ENCODE data around the gene PSMB7. TPM values are rescaled to one million over a fixed set of nuclear protein-coding genes. Genes with fewer than 3 reads are reported as not detected.

The PSMB7 gene
- total RNA-seq, 2 experiments from 2014 or later: 114 to 119 TPM

GRCh38 chr9:124350494-124351263 lies 64.6 kb downstream of the PSMB7 start:
- peaks cover 3% of the 10 kb centered on the region for H3K4me1 Mint-ChIP-seq (ENCODE audit: low read depth)
- H3K36me3 Mint-ChIP-seq (ENCODE audit: low read depth): peaks cover 29% of the 10 kb centered on the region
- DNase-seq: no peak
- ChIA-PET POLR2A (no interaction called here), CTCF (no interaction called here)
- H3K9me3 Mint-ChIP-seq (ENCODE audit: insufficient read depth): no peaks in the 10 kb centered on the region
- H3K27me3 Mint-ChIP-seq (ENCODE audit: low read depth): no peaks in the 10 kb centered on the region
- no peak overlapping the region for H3K4me3 Mint-ChIP-seq
- no peak for ATAC-seq
- no peak overlapping the region for H3K27ac Mint-ChIP-seq

GRCh38 chr9:124349675-124350493 lies 65.4 kb downstream of the PSMB7 start:
- ATAC-seq: no peak

GRCh38 chr9:124349267-124349666 lies 66.0 kb downstream of the PSMB7 start:
- DNase-seq (no peak), ATAC-seq (no peak)
- Mint-ChIP-seq H3K9me3 (ENCODE audit: insufficient read depth) (no peaks in the 10 kb centered on the region), H3K4me3 (no peak overlapping the region), H3K36me3 (ENCODE audit: low read depth) (peaks cover 29% of the 10 kb centered on the region), H3K27ac (no peak overlapping the region), H3K4me1 (ENCODE audit: low read depth) (no peaks in the 10 kb centered on the region), H3K27me3 (ENCODE audit: low read depth) (no peaks in the 10 kb centered on the region)
- ChIA-PET CTCF (no interaction called here), POLR2A (no interaction called here)

More at GRCh38 chr9:124349675-124350493, 65.4 kb downstream of the PSMB7 start:
- Mint-ChIP-seq H3K9me3 (ENCODE audit: insufficient read depth) (no peaks in the 10 kb centered on the region), H3K27ac (no peak overlapping the region), H3K36me3 (ENCODE audit: low read depth) (peaks cover 29% of the 10 kb centered on the region), H3K27me3 (ENCODE audit: low read depth) (no peaks in the 10 kb centered on the region), H3K4me1 (ENCODE audit: low read depth) (peaks cover 3% of the 10 kb centered on the region), H3K4me3 (no peak overlapping the region)
- no peak for DNase-seq
- ChIA-PET CTCF (no interaction called here), POLR2A (no interaction called here)

- POLR2A ChIA-PET: no interaction called here
- CTCF ChIA-PET: no interaction called here
- no peak for DNase-seq
Measured at GRCh38 chr9:124348831-124349230, 66.4 kb downstream of the PSMB7 start.

GRCh38 chr9:124348363-124348762 lies 66.9 kb downstream of the PSMB7 start:
- peaks cover 27% of the 10 kb centered on the region for H3K36me3 Mint-ChIP-seq (ENCODE audit: low read depth)
- H3K27ac Mint-ChIP-seq: no peak overlapping the region
- no peak for DNase-seq
- no peaks in the 10 kb centered on the region for H3K4me1 Mint-ChIP-seq (ENCODE audit: low read depth)
- H3K9me3 Mint-ChIP-seq (ENCODE audit: insufficient read depth): no peaks in the 10 kb centered on the region
- ChIA-PET CTCF (no interaction called here), POLR2A (no interaction called here)
- no peak overlapping the region for H3K4me3 Mint-ChIP-seq
- ATAC-seq: no peak
- H3K27me3 Mint-ChIP-seq (ENCODE audit: low read depth): no peaks in the 10 kb centered on the region

More at GRCh38 chr9:124348831-124349230, 66.4 kb downstream of the PSMB7 start:
- Mint-ChIP-seq H3K4me3 (no peak overlapping the region), H3K27me3 (ENCODE audit: low read depth) (no peaks in the 10 kb centered on the region), H3K27ac (no peak overlapping the region), H3K9me3 (ENCODE audit: insufficient read depth) (no peaks in the 10 kb centered on the region), H3K4me1 (ENCODE audit: low read depth) (no peaks in the 10 kb centered on the region), H3K36me3 (ENCODE audit: low read depth) (peaks cover 28% of the 10 kb centered on the region)
- ATAC-seq: no peak

GRCh38 chr9:124347968-124348358 lies 67.3 kb downstream of the PSMB7 start:
- Mint-ChIP-seq H3K4me1 (ENCODE audit: low read depth) (no peaks in the 10 kb centered on the region), H3K27ac (no peak overlapping the region), H3K4me3 (no peak overlapping the region), H3K27me3 (ENCODE audit: low read depth) (no peaks in the 10 kb centered on the region), H3K9me3 (ENCODE audit: insufficient read depth) (no peaks in the 10 kb centered on the region), H3K36me3 (ENCODE audit: low read depth) (peaks cover 25% of the 10 kb centered on the region)
- POLR2A ChIA-PET: no interaction called here
- CTCF ChIA-PET: no interaction called here
- ATAC-seq (no peak), DNase-seq (no peak)

- no peak for ATAC-seq
- no peak overlapping the region for H3K4me3 Mint-ChIP-seq
- POLR2A ChIA-PET: no interaction called here
Measured at GRCh38 chr9:124347206-124347967, 67.9 kb downstream of the PSMB7 start.

GRCh38 chr9:124346347-124347163 lies 68.7 kb downstream of the PSMB7 start:
- ATAC-seq (peak; percentile 12), DNase-seq (no peak)
- no peak overlapping the region for H3K27ac Mint-ChIP-seq
- POLR2A ChIA-PET: interaction anchor here (0.8 kb wide), 1 partner anchor 9 kb away, joined by 3 read pairs; no protein-coding TSS in a partner anchor
- CTCF ChIA-PET: interaction anchor here (0.9 kb wide), 1 partner anchor 220 kb away, joined by 3 read pairs; no protein-coding TSS in a partner anchor
- no peaks in the 10 kb centered on the region for H3K9me3 Mint-ChIP-seq (ENCODE audit: insufficient read depth)
- no peaks in the 10 kb centered on the region for H3K4me1 Mint-ChIP-seq (ENCODE audit: low read depth)
- H3K4me3 Mint-ChIP-seq: no peak overlapping the region
- H3K27me3 Mint-ChIP-seq (ENCODE audit: low read depth): no peaks in the 10 kb centered on the region
- peaks cover 12% of the 10 kb centered on the region for H3K36me3 Mint-ChIP-seq (ENCODE audit: low read depth)

More at GRCh38 chr9:124347206-124347967, 67.9 kb downstream of the PSMB7 start:
- Mint-ChIP-seq H3K27me3 (ENCODE audit: low read depth) (no peaks in the 10 kb centered on the region), H3K27ac (peak overlapping the region; percentile 57), H3K36me3 (ENCODE audit: low read depth) (peaks cover 19% of the 10 kb centered on the region), H3K9me3 (ENCODE audit: insufficient read depth) (no peaks in the 10 kb centered on the region), H3K4me1 (ENCODE audit: low read depth) (no peaks in the 10 kb centered on the region)
- DNase-seq: no peak
- CTCF ChIA-PET: interaction anchor here (0.9 kb wide), 1 partner anchor 221 kb away, joined by 3 read pairs; no protein-coding TSS in a partner anchor

GRCh38 chr9:124345751-124346281 lies 69.4 kb downstream of the PSMB7 start:
- CTCF ChIA-PET: no interaction called here
- no peak overlapping the region for H3K27ac Mint-ChIP-seq
- no peaks in the 10 kb centered on the region for H3K4me1 Mint-ChIP-seq (ENCODE audit: low read depth)
- no peaks in the 10 kb centered on the region for H3K9me3 Mint-ChIP-seq (ENCODE audit: insufficient read depth)
- H3K36me3 Mint-ChIP-seq (ENCODE audit: low read depth): peaks cover 6% of the 10 kb centered on the region
- POLR2A ChIA-PET: interaction anchor here (0.8 kb wide), 1 partner anchor 8 kb away, joined by 3 read pairs; no protein-coding TSS in a partner anchor
- no peak overlapping the region for H3K4me3 Mint-ChIP-seq
- H3K27me3 Mint-ChIP-seq (ENCODE audit: low read depth): no peaks in the 10 kb centered on the region
- no peak for ATAC-seq
- no peak for DNase-seq

- no peaks in the 10 kb centered on the region for H3K4me1 Mint-ChIP-seq (ENCODE audit: low read depth)
- DNase-seq (no peak), ATAC-seq (no peak)
- no peak overlapping the region for H3K4me3 Mint-ChIP-seq
- H3K27ac Mint-ChIP-seq: no peak overlapping the region
- ChIA-PET CTCF (no interaction called here), POLR2A (no interaction called here)
- H3K9me3 Mint-ChIP-seq (ENCODE audit: insufficient read depth): no peaks in the 10 kb centered on the region
- H3K36me3 Mint-ChIP-seq (ENCODE audit: low read depth): peaks cover 2% of the 10 kb centered on the region
- H3K27me3 Mint-ChIP-seq (ENCODE audit: low read depth): no peaks in the 10 kb centered on the region
Measured at GRCh38 chr9:124345063-124345462, 70.2 kb downstream of the PSMB7 start.

Measured in activated CD8-positive, alpha-beta T cell treated with anti-CD3 and anti-CD28 coated beads, Interleukin-2, amount 10 ng/mL, durations not matched to agents 7 days and 5 days (primary cell).